ENCODE measurements around the gene FGF18.

GRCh38 chr5:171450423-171451331, 31.2 kb downstream of the FGF18 start:
- TF ChIP-seq EZH2 (IDR thresholded peaks at IDR 0.05; ENCODE audit: insufficient read depth, poor library complexity, severe bottlenecking) (no peak), EZH2phosphoT487 (IDR thresholded peaks at IDR 0.05; ENCODE audit: insufficient read depth, low read depth) (no peak)

All from GM23248 (cell line).